ENCODE measurements around the gene PYGO2.
"Not testable (repeated sequence)": the region's sequence is repeated elsewhere in the genome, so short reads cannot be mapped to it uniquely, and the experiment has no call there.

GRCh38 chr1:154908129-154908528, 53.5 kb downstream of the PYGO2 start:
- TF ChIP-seq POLR2AphosphoS5 (IDR thresholded peaks at IDR 0.05; ENCODE audit: borderline replicate concordance, low read depth, low read length); EZH2 (IDR thresholded peaks at IDR 0.05): not testable (repeated sequence)

Measured in SK-N-MC (cell line).